Activated T-helper 17 cell treated with anti-CD3 and anti-CD28 coated beads, Interleukin-2, amount 50 U/mL, for 72 hours (primary cell): Measurements from ENCODE around the gene CCNO. TPM values are rescaled to one million over a fixed set of nuclear protein-coding genes. Genes with fewer than 3 reads are reported as not detected.
A peak's percentile ranks its signal among the peaks of the same experiment; 100 is the strongest.

Experiments used
- ATAC-seq: fragments of 150-1000 bp; cut with Tn5 transposase; replicated peaks from 2 replicates; pipeline ENCODE4 v1.10.0; 2021; ENCODE audit warnings: mild to moderate bottlenecking, moderate library complexity
- H3K27ac Mint-ChIP-seq: one replicate; pipeline ENCODE4 v1.8.0; 2022; ENCODE audit warnings: mixed read lengths
- H3K27me3 Mint-ChIP-seq: one replicate; pipeline ENCODE4 v1.8.0; 2022; ENCODE audit warnings: mixed read lengths
- H3K36me3 Mint-ChIP-seq: one replicate; pipeline ENCODE4 v1.8.0; 2022; ENCODE audit warnings: low read depth, mild to moderate bottlenecking, mixed read lengths
- H3K4me1 Mint-ChIP-seq: one replicate; pipeline ENCODE4 v1.8.0; 2022; ENCODE audit warnings: mixed read lengths
- H3K4me3 Mint-ChIP-seq: one replicate; pipeline ENCODE4 v1.8.0; 2022; ENCODE audit warnings: mild to moderate bottlenecking, mixed read lengths
- H3K9me3 Mint-ChIP-seq: one replicate; pipeline ENCODE4 v1.8.0; 2022; ENCODE audit warnings: mixed read lengths
- total RNA-seq, 2 donors: library from RNA; stranded (reverse); gene quantifications; one replicate each; pipeline ENCODE4 v1.2.3, GENCODE V29; 2022

Gene CCNO
- not detected for total RNA-seq

- H3K4me3 Mint-ChIP-seq: peak within 1 kb of the TSS; percentile 85
- ATAC-seq: peak; percentile 86
- peaks cover 8% of the 10 kb centered on the region for H3K36me3 Mint-ChIP-seq
- no peaks in the 10 kb centered on the region for H3K9me3 Mint-ChIP-seq
- peaks cover 48% of the 10 kb centered on the region for H3K27me3 Mint-ChIP-seq
- H3K4me1 Mint-ChIP-seq: peaks cover 6% of the 10 kb centered on the region
- no peak within 1 kb of the TSS for H3K27ac Mint-ChIP-seq
Measured at GRCh38 chr5:55232985-55233928, at the start of gene CCNO. Gene CCNO, minus strand, starts transcription at chr5:55233608. Its CDS starts 85 bp downstream, at chr5:55233523.

- Mint-ChIP-seq H3K9me3 (no peaks in the 10 kb centered on the region), H3K27me3 (no peaks in the 10 kb centered on the region), H3K27ac (peak overlapping the region; percentile 46), H3K4me3 (no peak overlapping the region), H3K4me1 (no peaks in the 10 kb centered on the region), H3K36me3 (peaks cover 97% of the 10 kb centered on the region)
- no peak for ATAC-seq
Measured at GRCh38 chr5:55278778-55279177, 45.4 kb upstream of the CCNO start.

GRCh38 chr5:55276771-55277170 is 43.4 kb upstream of the CCNO start:
- H3K27ac Mint-ChIP-seq: no peak overlapping the region
- no peaks in the 10 kb centered on the region for H3K4me1 Mint-ChIP-seq
- no peaks in the 10 kb centered on the region for H3K9me3 Mint-ChIP-seq
- no peak overlapping the region for H3K4me3 Mint-ChIP-seq
- no peaks in the 10 kb centered on the region for H3K27me3 Mint-ChIP-seq
- H3K36me3 Mint-ChIP-seq: peaks cover 98% of the 10 kb centered on the region
- ATAC-seq: no peak

- H3K27me3 Mint-ChIP-seq: no peaks in the 10 kb centered on the region
- H3K4me1 Mint-ChIP-seq: no peaks in the 10 kb centered on the region
- no peak overlapping the region for H3K4me3 Mint-ChIP-seq
- peaks cover 87% of the 10 kb centered on the region for H3K36me3 Mint-ChIP-seq
- no peak overlapping the region for H3K27ac Mint-ChIP-seq
- no peaks in the 10 kb centered on the region for H3K9me3 Mint-ChIP-seq
- no peak for ATAC-seq
Measured at GRCh38 chr5:55258339-55258738, 24.9 kb upstream of the CCNO start.

GRCh38 chr5:55254802-55255201 is 21.4 kb upstream of the CCNO start:
- ATAC-seq: no peak
- no peaks in the 10 kb centered on the region for H3K4me1 Mint-ChIP-seq
- no peak overlapping the region for H3K4me3 Mint-ChIP-seq
- H3K9me3 Mint-ChIP-seq: no peaks in the 10 kb centered on the region
- H3K27ac Mint-ChIP-seq: no peak overlapping the region
- H3K36me3 Mint-ChIP-seq: peaks cover 53% of the 10 kb centered on the region
- H3K27me3 Mint-ChIP-seq: no peaks in the 10 kb centered on the region

GRCh38 chr5:55250064-55250463 is 16.7 kb upstream of the CCNO start:
- Mint-ChIP-seq H3K36me3 (peaks cover 7% of the 10 kb centered on the region), H3K4me1 (no peaks in the 10 kb centered on the region), H3K9me3 (peaks cover 5% of the 10 kb centered on the region), H3K4me3 (no peak overlapping the region), H3K27me3 (no peaks in the 10 kb centered on the region), H3K27ac (no peak overlapping the region)
- no peak for ATAC-seq

- peaks cover 5% of the 10 kb centered on the region for H3K27me3 Mint-ChIP-seq
- H3K9me3 Mint-ChIP-seq: no peaks in the 10 kb centered on the region
- no peaks in the 10 kb centered on the region for H3K4me1 Mint-ChIP-seq
Measured at GRCh38 chr5:55241746-55242145, 8.3 kb upstream of the CCNO start.

GRCh38 chr5:55236800-55237199 is 3.4 kb upstream of the CCNO start:
- no peak for ATAC-seq
- Mint-ChIP-seq H3K36me3 (peaks cover 8% of the 10 kb centered on the region), H3K9me3 (no peaks in the 10 kb centered on the region), H3K27me3 (peaks cover 17% of the 10 kb centered on the region), H3K4me1 (peaks cover 6% of the 10 kb centered on the region), H3K27ac (no peak overlapping the region), H3K4me3 (no peak overlapping the region)

More at GRCh38 chr5:55241746-55242145, 8.3 kb upstream of the CCNO start:
- no peak for ATAC-seq
- H3K27ac Mint-ChIP-seq: no peak overlapping the region
- H3K4me3 Mint-ChIP-seq: no peak overlapping the region
- H3K36me3 Mint-ChIP-seq: no peaks in the 10 kb centered on the region

- Mint-ChIP-seq H3K4me1 (peaks cover 6% of the 10 kb centered on the region), H3K27ac (no peak overlapping the region), H3K27me3 (peaks cover 38% of the 10 kb centered on the region), H3K9me3 (no peaks in the 10 kb centered on the region), H3K36me3 (peaks cover 8% of the 10 kb centered on the region), H3K4me3 (peak overlapping the region; percentile 85)
- ATAC-seq: no peak
Measured at GRCh38 chr5:55234121-55234700, 803 bp upstream of the CCNO start.

GRCh38 chr5:55232271-55232984 is 980 bp downstream of the CCNO start:
- H3K27ac Mint-ChIP-seq: no peak overlapping the region
- H3K4me1 Mint-ChIP-seq: peaks cover 6% of the 10 kb centered on the region
- no peak for ATAC-seq

GRCh38 chr5:55231919-55232270 is 1.5 kb downstream of the CCNO start:
- Mint-ChIP-seq H3K9me3 (no peaks in the 10 kb centered on the region), H3K36me3 (peaks cover 14% of the 10 kb centered on the region), H3K27me3 (peaks cover 51% of the 10 kb centered on the region), H3K27ac (no peak overlapping the region), H3K4me1 (peaks cover 6% of the 10 kb centered on the region), H3K4me3 (peak overlapping the region; percentile 85)
- no peak for ATAC-seq

More at GRCh38 chr5:55232271-55232984, 980 bp downstream of the CCNO start:
- H3K27me3 Mint-ChIP-seq: peaks cover 51% of the 10 kb centered on the region
- H3K36me3 Mint-ChIP-seq: peaks cover 14% of the 10 kb centered on the region
- H3K9me3 Mint-ChIP-seq: no peaks in the 10 kb centered on the region
- peak overlapping the region; percentile 85 for H3K4me3 Mint-ChIP-seq

- no peak for ATAC-seq
- peak overlapping the region; percentile 85 for H3K4me3 Mint-ChIP-seq
Measured at GRCh38 chr5:55231029-55231918, 2.1 kb downstream of the CCNO start.

GRCh38 chr5:55230086-55230629 is 3.2 kb downstream of the CCNO start:
- H3K9me3 Mint-ChIP-seq: no peaks in the 10 kb centered on the region
- no peak overlapping the region for H3K4me3 Mint-ChIP-seq
- H3K27me3 Mint-ChIP-seq: peaks cover 60% of the 10 kb centered on the region
- H3K4me1 Mint-ChIP-seq: peaks cover 6% of the 10 kb centered on the region
- no peak overlapping the region for H3K27ac Mint-ChIP-seq
- peak; percentile 5 for ATAC-seq
- H3K36me3 Mint-ChIP-seq: peaks cover 14% of the 10 kb centered on the region

More at GRCh38 chr5:55231029-55231918, 2.1 kb downstream of the CCNO start:
- Mint-ChIP-seq H3K27me3 (peaks cover 49% of the 10 kb centered on the region), H3K4me1 (peaks cover 6% of the 10 kb centered on the region), H3K9me3 (no peaks in the 10 kb centered on the region), H3K27ac (no peak overlapping the region), H3K36me3 (peaks cover 14% of the 10 kb centered on the region)
